Liver (tissue), 9 donors: ENCODE data around the gene DAPK2. TPM values are rescaled to one million over a fixed set of nuclear protein-coding genes. Genes with fewer than 3 reads are reported as not detected.

Experiments
- DNase-seq: peaks from one replicate; pipeline ENCODE4 v3.0.0-alpha.2; 2017; ENCODE audit warnings: low spot score
- H3K27ac ChIP-seq, 2 donors: one replicate each; pipeline ENCODE4 v1.7.0; 2013; ENCODE audit warnings: inconsistent platforms in 2 of 2, low read length in 2 of 2, control low read depth in 1 of 2, low read depth in 1 of 2, mild to moderate bottlenecking in 1 of 2
- H3K27me3 ChIP-seq, 4 donors: one replicate each; pipeline versions ENCODE4 v1.6.1 to v1.7.0; 2013; ENCODE audit warnings: low read length in 3 of 4, inconsistent platforms in 1 of 4, mild to moderate bottlenecking in 1 of 4, moderate library complexity in 1 of 4; ENCODE audit not compliant: control insufficient read depth in 4 of 4, insufficient read depth in 4 of 4
- H3K36me3 ChIP-seq, 4 donors: one replicate each; pipeline versions ENCODE4 v1.6.1 to v1.7.0; 2013; ENCODE audit warnings: low read length in 3 of 4, mild to moderate bottlenecking in 3 of 4, low read depth in 1 of 4, moderate library complexity in 1 of 4; ENCODE audit not compliant: control insufficient read depth in 4 of 4, insufficient read depth in 3 of 4
- H3K4me1 ChIP-seq, 4 donors: one replicate each; pipeline versions ENCODE4 v1.6.1 to v1.7.0; 2013; ENCODE audit warnings: low read length in 3 of 4, mild to moderate bottlenecking in 3 of 4, moderate library complexity in 1 of 4; ENCODE audit not compliant: control insufficient read depth in 4 of 4, insufficient read depth in 4 of 4
- H3K4me3 ChIP-seq, 3 donors: one replicate each; pipeline versions ENCODE4 v1.6.1 to v1.7.0; 2013; ENCODE audit warnings: low read length in 3 of 3, control low read depth in 1 of 3, low read depth in 1 of 3, mild to moderate bottlenecking in 1 of 3
- H3K9ac ChIP-seq, 2 donors: one replicate each; pipeline ENCODE4 v1.7.0; 2013; ENCODE audit warnings: low read length in 2 of 2, mild to moderate bottlenecking in 2 of 2, moderate library complexity in 2 of 2, control low read depth in 1 of 2, low read depth in 1 of 2
- H3K9me3 ChIP-seq, 4 donors: one replicate each; pipeline versions ENCODE4 v1.6.1 to v1.7.0; 2013; ENCODE audit warnings: low read length in 3 of 4; ENCODE audit not compliant: control insufficient read depth in 4 of 4
- EGR1 ChIP-seq, 2 donors: IDR thresholded peaks; 2 replicates each; pipeline ENCODE4 v1.6.1; 2016 to 2018; ENCODE audit warnings: antibody characterized with exemption in 2 of 2, low read depth in 2 of 2
- FOXA1 ChIP-seq: IDR thresholded peaks from 2 replicates; pipeline ENCODE4 v1.6.1; 2016; ENCODE audit warnings: antibody characterized with exemption
- FOXA2 ChIP-seq: IDR thresholded peaks from 2 replicates; pipeline ENCODE4 v1.6.1; 2016; ENCODE audit warnings: antibody characterized with exemption
- GABPA ChIP-seq, 2 donors: IDR thresholded peaks in 1 of 2; conservative IDR thresholded peaks in 1 of 2; 2 replicates each; pipeline ENCODE4 v1.6.1; 2016; ENCODE audit warnings: antibody characterized with exemption in 2 of 2, mild to moderate bottlenecking in 1 of 2, moderate library complexity in 1 of 2
- HNF4A ChIP-seq, 2 donors: conservative IDR thresholded peaks; 2 replicates each; pipeline ENCODE4 v1.6.1; 2016; ENCODE audit warnings: antibody characterized with exemption in 2 of 2, mild to moderate bottlenecking in 2 of 2
- HNF4G ChIP-seq: IDR thresholded peaks from 2 replicates; pipeline ENCODE4 v1.6.1; 2016; ENCODE audit warnings: antibody characterized with exemption
- JUND ChIP-seq, 2 donors: IDR thresholded peaks; 2 replicates each; pipeline ENCODE4 v1.6.1; 2016; ENCODE audit warnings: antibody characterized with exemption in 2 of 2
- NR2F2 ChIP-seq: IDR thresholded peaks from 2 replicates; pipeline ENCODE4 v1.6.1; 2016; ENCODE audit warnings: antibody characterized with exemption
- RXRA ChIP-seq, 2 donors: IDR thresholded peaks; 2 replicates each; pipeline ENCODE4 v1.6.1; 2017 to 2018; ENCODE audit warnings: antibody characterized with exemption in 2 of 2, mild to moderate bottlenecking in 1 of 2
- TAF1 ChIP-seq: conservative IDR thresholded peaks from 2 replicates; pipeline ENCODE4 v1.6.1; 2016; ENCODE audit warnings: antibody characterized with exemption, mild to moderate bottlenecking
- YY1 ChIP-seq: IDR thresholded peaks from 2 replicates; pipeline ENCODE4 v1.6.1; 2016; ENCODE audit warnings: antibody characterized with exemption, mild to moderate bottlenecking
- WGBS: extraction: QIAGEN DNeasy Blood & Tissue Kit; methylation state at CpG from one replicate; pipeline ENCODE4 v1.1.7; 2013; 5-methylcytosine and 5-hydroxymethylcytosine counted together
- polyA plus RNA-seq, 2 donors: library from polyadenylated mRNA; stranded (reverse) in 1 of 2; unstranded in 1 of 2; fragments of 200-250 nt in 1 of 2; fragments of >200 nt in 1 of 2; fragmentation: Nextera tagmentation in 1 of 2; extraction: Ambion mirVana in 1 of 2; gene quantifications; one replicate each; pipeline versions ENCODE4 v1.2.1 to v1.2.3, GENCODE V29; 2013 to 2015
- total RNA-seq, 2 donors: library from RNA; depleted of rRNA; stranded (reverse); fragments of >200 nt; gene quantifications; one replicate each; pipeline ENCODE4 v1.2.3, GENCODE V29; 2014
- TF ChIP-seq, protein P1 (sequence below): IDR thresholded peaks from 2 replicates; pipeline ENCODE4 v1.6.1; 2016; ENCODE audit warnings: antibody characterized with exemption, mild to moderate bottlenecking
- TF ChIP-seq, protein P2 (sequence below): fragments of 150-350 bp; IDR thresholded peaks from 2 replicates; pipeline ENCODE4 v1.5.1; 2017; ENCODE audit warnings: improper control_type of control experiment, low read depth, low read length; ENCODE audit not compliant: missing input control
- TF ChIP-seq, protein P3 (sequence below): IDR thresholded peaks from 2 replicates; pipeline ENCODE4 v1.6.1; 2016; ENCODE audit warnings: antibody characterized with exemption
- TF ChIP-seq, protein P4 (sequence below): IDR thresholded peaks from 2 replicates; pipeline ENCODE4 v1.6.1; 2016; ENCODE audit warnings: antibody characterized with exemption
- TF ChIP-seq, protein P5 (sequence below): IDR thresholded peaks from 2 replicates; pipeline ENCODE4 v1.6.1; 2016; ENCODE audit warnings: antibody characterized with exemption
- donor health status: healthy.
- donor health status: healthy.
- donor health status: healthy.
- donor health status: healthy.
- donor health status: healthy.

DAPK2 gene
- total and polyA plus RNA-seq, 4 donors = 1.0 to 3.6 (median 1.1) TPM

DNA sequence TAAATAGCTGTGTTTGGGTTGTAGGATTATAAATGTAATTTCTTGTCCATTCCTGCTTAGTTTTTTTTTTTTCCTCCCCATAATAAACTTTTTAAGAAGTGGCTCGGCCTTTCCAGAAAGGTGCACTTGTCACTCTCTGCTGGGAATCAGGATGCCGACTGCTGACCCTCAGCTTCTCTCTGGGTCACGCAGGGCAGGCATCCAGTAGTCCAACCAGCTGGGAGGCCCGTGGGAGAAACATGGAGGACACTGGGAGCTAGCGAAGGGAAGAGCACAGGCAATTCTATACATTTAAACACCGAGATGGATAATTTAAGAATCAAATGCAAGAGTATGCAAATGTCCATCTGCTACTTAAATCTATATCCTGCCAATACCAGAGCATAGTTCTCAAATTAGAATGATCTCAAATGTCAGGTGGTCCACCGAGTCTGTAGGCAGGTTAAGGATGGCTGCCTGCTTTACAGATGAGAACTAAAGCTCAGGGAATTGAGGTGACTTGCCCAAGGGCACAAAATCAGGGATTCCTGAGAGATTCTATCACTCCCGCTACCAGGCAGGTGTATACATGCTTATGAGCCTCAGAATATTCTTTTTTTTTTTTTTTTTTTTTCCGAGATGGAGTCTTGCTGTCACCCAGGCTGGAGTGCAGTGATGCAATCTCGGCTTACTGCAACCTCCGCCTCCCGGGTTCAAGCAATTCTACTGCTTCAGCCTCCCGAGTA, 64.5 kb downstream of the DAPK2 start:
- no peaks in the 10 kb centered on the region for H3K9me3 ChIP-seq
- H3K4me3 ChIP-seq = no peak overlapping the region
- no peaks in the 10 kb centered on the region for H3K36me3 ChIP-seq
- no peaks in the 10 kb centered on the region for H3K4me1 ChIP-seq
- WGBS = 95% methylated on average over 13 of the region's 13 CpGs
- no peak for DNase-seq
- TF ChIP-seq TAF1 = no peak
- TF ChIP-seq, protein P1, sequence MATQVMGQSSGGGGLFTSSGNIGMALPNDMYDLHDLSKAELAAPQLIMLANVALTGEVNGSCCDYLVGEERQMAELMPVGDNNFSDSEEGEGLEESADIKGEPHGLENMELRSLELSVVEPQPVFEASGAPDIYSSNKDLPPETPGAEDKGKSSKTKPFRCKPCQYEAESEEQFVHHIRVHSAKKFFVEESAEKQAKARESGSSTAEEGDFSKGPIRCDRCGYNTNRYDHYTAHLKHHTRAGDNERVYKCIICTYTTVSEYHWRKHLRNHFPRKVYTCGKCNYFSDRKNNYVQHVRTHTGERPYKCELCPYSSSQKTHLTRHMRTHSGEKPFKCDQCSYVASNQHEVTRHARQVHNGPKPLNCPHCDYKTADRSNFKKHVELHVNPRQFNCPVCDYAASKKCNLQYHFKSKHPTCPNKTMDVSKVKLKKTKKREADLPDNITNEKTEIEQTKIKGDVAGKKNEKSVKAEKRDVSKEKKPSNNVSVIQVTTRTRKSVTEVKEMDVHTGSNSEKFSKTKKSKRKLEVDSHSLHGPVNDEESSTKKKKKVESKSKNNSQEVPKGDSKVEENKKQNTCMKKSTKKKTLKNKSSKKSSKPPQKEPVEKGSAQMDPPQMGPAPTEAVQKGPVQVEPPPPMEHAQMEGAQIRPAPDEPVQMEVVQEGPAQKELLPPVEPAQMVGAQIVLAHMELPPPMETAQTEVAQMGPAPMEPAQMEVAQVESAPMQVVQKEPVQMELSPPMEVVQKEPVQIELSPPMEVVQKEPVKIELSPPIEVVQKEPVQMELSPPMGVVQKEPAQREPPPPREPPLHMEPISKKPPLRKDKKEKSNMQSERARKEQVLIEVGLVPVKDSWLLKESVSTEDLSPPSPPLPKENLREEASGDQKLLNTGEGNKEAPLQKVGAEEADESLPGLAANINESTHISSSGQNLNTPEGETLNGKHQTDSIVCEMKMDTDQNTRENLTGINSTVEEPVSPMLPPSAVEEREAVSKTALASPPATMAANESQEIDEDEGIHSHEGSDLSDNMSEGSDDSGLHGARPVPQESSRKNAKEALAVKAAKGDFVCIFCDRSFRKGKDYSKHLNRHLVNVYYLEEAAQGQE = no peak
- TF ChIP-seq NR2F2 = no peak
- no peak for TF ChIP-seq GABPA (IDR thresholded peaks at IDR 0.05 in 1 of 2, conservative IDR thresholded peaks at IDR 0.05 in 1 of 2)
- TF ChIP-seq HNF4A (conservative IDR thresholded peaks at IDR 0.05) = no peak
- TF ChIP-seq JUND (IDR thresholded peaks at IDR 0.05) = no peak
- no peak for TF ChIP-seq YY1
- TF ChIP-seq, protein P2, sequence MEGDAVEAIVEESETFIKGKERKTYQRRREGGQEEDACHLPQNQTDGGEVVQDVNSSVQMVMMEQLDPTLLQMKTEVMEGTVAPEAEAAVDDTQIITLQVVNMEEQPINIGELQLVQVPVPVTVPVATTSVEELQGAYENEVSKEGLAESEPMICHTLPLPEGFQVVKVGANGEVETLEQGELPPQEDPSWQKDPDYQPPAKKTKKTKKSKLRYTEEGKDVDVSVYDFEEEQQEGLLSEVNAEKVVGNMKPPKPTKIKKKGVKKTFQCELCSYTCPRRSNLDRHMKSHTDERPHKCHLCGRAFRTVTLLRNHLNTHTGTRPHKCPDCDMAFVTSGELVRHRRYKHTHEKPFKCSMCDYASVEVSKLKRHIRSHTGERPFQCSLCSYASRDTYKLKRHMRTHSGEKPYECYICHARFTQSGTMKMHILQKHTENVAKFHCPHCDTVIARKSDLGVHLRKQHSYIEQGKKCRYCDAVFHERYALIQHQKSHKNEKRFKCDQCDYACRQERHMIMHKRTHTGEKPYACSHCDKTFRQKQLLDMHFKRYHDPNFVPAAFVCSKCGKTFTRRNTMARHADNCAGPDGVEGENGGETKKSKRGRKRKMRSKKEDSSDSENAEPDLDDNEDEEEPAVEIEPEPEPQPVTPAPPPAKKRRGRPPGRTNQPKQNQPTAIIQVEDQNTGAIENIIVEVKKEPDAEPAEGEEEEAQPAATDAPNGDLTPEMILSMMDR = no peak
- no peak for TF ChIP-seq FOXA1
- TF ChIP-seq, protein P3, sequence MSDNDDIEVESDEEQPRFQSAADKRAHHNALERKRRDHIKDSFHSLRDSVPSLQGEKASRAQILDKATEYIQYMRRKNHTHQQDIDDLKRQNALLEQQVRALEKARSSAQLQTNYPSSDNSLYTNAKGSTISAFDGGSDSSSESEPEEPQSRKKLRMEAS = no peak
- no peak for TF ChIP-seq EGR1 (IDR thresholded peaks at IDR 0.05; ENCODE audit: low read depth in 2 of 2)
- TF ChIP-seq, protein P4, sequence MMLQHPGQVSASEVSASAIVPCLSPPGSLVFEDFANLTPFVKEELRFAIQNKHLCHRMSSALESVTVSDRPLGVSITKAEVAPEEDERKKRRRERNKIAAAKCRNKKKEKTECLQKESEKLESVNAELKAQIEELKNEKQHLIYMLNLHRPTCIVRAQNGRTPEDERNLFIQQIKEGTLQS = no peak
- no peak for TF ChIP-seq HNF4G
- TF ChIP-seq FOXA2 = no peak
- TF ChIP-seq RXRA (IDR thresholded peaks at IDR 0.05) = no peak
- TF ChIP-seq, protein P5, sequence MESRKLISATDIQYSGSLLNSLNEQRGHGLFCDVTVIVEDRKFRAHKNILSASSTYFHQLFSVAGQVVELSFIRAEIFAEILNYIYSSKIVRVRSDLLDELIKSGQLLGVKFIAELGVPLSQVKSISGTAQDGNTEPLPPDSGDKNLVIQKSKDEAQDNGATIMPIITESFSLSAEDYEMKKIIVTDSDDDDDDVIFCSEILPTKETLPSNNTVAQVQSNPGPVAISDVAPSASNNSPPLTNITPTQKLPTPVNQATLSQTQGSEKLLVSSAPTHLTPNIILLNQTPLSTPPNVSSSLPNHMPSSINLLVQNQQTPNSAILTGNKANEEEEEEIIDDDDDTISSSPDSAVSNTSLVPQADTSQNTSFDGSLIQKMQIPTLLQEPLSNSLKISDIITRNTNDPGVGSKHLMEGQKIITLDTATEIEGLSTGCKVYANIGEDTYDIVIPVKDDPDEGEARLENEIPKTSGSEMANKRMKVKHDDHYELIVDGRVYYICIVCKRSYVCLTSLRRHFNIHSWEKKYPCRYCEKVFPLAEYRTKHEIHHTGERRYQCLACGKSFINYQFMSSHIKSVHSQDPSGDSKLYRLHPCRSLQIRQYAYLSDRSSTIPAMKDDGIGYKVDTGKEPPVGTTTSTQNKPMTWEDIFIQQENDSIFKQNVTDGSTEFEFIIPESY = no peak
- H3K27ac ChIP-seq = no peak overlapping the region
- no peak overlapping the region for H3K9ac ChIP-seq
- no peaks in the 10 kb centered on the region for H3K27me3 ChIP-seq
